Measurements from ENCODE around the gene TMEM163.

The TMEM163 gene

DNA sequence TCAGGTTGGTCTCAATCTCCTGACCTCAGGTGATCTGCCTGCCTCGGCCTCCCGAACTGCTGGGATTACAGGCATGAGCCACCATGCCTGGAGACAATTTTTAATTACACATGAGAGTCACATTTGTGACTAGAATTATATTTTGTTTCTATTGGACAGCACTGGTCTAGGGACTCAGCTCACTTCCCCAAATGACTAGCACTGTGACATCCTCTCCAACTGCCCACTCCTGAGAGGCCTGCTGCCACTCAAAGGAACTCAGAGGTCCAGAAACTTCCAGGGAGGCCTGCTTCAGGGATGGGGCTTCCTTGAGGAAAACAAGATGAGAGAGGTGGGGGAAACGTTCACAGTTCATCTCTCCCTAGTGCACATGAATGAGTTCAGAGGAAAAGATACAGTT lies 29.5 kb downstream of the TMEM163 start:
- peaks cover 4% of the 10 kb centered on the region for H3K27me3 Mint-ChIP-seq (ENCODE audit: low read depth)
- H3K4me3 Mint-ChIP-seq, result no peak overlapping the region
- H3K36me3 Mint-ChIP-seq (ENCODE audit: low read depth), result no peaks in the 10 kb centered on the region
- no peak overlapping the region for H3K27ac Mint-ChIP-seq
- H3K9me3 Mint-ChIP-seq, result no peaks in the 10 kb centered on the region
- H3K4me1 Mint-ChIP-seq, result no peaks in the 10 kb centered on the region
- TF ChIP-seq, protein P1, sequence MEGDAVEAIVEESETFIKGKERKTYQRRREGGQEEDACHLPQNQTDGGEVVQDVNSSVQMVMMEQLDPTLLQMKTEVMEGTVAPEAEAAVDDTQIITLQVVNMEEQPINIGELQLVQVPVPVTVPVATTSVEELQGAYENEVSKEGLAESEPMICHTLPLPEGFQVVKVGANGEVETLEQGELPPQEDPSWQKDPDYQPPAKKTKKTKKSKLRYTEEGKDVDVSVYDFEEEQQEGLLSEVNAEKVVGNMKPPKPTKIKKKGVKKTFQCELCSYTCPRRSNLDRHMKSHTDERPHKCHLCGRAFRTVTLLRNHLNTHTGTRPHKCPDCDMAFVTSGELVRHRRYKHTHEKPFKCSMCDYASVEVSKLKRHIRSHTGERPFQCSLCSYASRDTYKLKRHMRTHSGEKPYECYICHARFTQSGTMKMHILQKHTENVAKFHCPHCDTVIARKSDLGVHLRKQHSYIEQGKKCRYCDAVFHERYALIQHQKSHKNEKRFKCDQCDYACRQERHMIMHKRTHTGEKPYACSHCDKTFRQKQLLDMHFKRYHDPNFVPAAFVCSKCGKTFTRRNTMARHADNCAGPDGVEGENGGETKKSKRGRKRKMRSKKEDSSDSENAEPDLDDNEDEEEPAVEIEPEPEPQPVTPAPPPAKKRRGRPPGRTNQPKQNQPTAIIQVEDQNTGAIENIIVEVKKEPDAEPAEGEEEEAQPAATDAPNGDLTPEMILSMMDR (IDR thresholded peaks at IDR 0.05; ENCODE audit: unreplicated experiment in 3 of 3), result no peak

DNA sequence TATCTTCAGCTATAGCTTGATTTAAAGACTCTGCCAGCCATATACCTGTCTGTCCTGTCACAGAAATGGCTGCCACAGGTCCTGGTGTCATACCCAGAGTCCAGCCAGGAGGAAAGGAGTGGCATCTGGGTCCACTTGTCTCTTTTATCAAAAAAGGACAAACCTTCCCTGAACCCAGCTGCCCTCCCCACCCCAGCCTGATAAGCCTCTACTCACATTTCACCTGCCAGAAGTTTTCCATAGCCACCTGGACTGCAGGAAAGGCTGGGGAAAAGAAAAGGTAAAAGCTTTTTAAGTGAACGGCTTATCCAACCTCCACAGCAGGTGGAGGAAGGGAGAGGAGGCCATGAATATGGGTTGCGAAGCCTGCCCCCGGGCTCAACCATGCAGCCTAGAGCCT lies 32.8 kb downstream of the TMEM163 start:
- no peaks in the 10 kb centered on the region for H3K36me3 Mint-ChIP-seq (ENCODE audit: low read depth)
- no peak overlapping the region for H3K27ac Mint-ChIP-seq
- peaks cover 8% of the 10 kb centered on the region for H3K27me3 Mint-ChIP-seq (ENCODE audit: low read depth)
- no peak overlapping the region for H3K4me3 Mint-ChIP-seq
- H3K9me3 Mint-ChIP-seq, result no peaks in the 10 kb centered on the region
- H3K4me1 Mint-ChIP-seq, result peaks cover 4% of the 10 kb centered on the region
- TF ChIP-seq, protein P1 (IDR thresholded peaks at IDR 0.05; ENCODE audit: unreplicated experiment in 3 of 3), result no peak

DNA sequence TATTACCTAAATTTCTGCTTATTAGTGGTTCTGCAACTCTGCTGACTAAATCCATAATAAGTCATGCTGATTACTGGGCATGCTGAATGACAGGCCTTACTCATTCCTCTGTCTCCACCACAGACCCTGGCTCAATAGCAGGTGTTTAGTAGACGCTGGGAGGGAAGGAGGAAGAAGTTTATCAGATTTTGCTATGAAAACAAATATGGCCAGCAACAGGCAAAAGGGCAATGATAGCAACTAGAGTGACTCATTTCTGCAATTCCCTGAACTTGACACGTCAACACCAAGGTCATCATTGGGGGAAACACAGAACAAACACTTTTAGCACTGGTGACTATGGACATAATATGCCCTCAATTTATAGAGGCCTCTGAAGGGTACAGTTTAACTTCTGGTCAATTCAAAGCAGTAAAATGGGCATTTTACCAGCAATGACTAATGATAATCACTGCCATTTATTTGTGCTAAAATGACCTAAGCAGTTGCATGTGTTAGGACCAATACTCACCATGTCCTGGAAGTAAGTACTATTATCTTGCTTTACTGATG lies 35.2 kb downstream of the TMEM163 start:
- peaks cover 3% of the 10 kb centered on the region for H3K27me3 Mint-ChIP-seq (ENCODE audit: low read depth)
- no peak overlapping the region for H3K4me3 Mint-ChIP-seq
- peaks cover 4% of the 10 kb centered on the region for H3K4me1 Mint-ChIP-seq
- H3K9me3 Mint-ChIP-seq, result no peaks in the 10 kb centered on the region
- TF ChIP-seq, protein P1 (IDR thresholded peaks at IDR 0.05; ENCODE audit: unreplicated experiment in 3 of 3), result no peak
- no peaks in the 10 kb centered on the region for H3K36me3 Mint-ChIP-seq (ENCODE audit: low read depth)
- no peak overlapping the region for H3K27ac Mint-ChIP-seq

DNA sequence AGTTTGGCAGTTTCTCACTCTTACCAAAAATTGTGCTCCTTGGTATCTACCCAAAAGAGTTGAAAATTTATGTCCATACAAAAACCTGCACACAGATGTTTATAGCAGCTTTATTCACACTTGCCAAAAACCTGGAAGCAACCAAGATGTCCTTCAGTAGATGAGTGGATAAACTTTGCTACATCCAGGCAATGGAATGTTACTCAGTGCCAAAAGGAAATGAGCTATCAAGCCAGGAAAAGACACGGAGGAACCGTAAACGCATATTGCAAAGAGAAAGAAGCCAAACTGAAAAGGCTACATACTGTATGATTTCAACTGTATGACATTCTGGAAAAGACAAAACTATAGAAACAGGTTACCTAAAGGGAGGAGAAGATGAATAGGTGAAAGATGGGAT lies 36.1 kb downstream of the TMEM163 start:
- TF ChIP-seq, protein P1 (IDR thresholded peaks at IDR 0.05; ENCODE audit: unreplicated experiment in 3 of 3), result no peak
- H3K4me1 Mint-ChIP-seq, result peaks cover 7% of the 10 kb centered on the region
- no peaks in the 10 kb centered on the region for H3K9me3 Mint-ChIP-seq
- H3K36me3 Mint-ChIP-seq (ENCODE audit: low read depth), result no peaks in the 10 kb centered on the region
- peaks cover 6% of the 10 kb centered on the region for H3K27me3 Mint-ChIP-seq (ENCODE audit: low read depth)
- H3K27ac Mint-ChIP-seq, result no peak overlapping the region
- no peak overlapping the region for H3K4me3 Mint-ChIP-seq

DNA sequence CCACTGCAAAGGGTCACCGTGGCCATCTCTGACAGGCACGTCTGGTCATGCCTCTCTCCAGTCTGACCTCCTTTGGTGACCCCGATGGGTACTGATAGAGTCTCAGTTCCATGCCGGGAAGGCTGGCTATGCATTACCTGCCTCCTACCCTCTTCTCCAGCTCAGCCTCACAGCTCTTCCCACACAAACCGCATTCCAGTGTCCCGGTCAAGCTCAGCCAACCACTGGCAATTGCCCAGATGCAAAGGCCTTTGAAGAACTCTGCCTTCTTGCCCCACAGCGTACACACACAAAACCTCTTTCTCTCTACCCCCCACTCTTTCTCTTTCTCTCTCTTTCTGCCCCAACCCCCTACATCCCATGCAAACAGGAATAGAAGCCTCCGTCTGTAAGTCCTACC lies 37.6 kb downstream of the TMEM163 start:
- Mint-ChIP-seq H3K4me1 (peaks cover 18% of the 10 kb centered on the region), H3K27me3 (ENCODE audit: low read depth) (peaks cover 12% of the 10 kb centered on the region), H3K9me3 (no peaks in the 10 kb centered on the region), H3K27ac (no peak overlapping the region), H3K36me3 (ENCODE audit: low read depth) (no peaks in the 10 kb centered on the region), H3K4me3 (no peak overlapping the region)
- TF ChIP-seq, protein P1 (IDR thresholded peaks at IDR 0.05; ENCODE audit: unreplicated experiment in 3 of 3), result no peak

DNA sequence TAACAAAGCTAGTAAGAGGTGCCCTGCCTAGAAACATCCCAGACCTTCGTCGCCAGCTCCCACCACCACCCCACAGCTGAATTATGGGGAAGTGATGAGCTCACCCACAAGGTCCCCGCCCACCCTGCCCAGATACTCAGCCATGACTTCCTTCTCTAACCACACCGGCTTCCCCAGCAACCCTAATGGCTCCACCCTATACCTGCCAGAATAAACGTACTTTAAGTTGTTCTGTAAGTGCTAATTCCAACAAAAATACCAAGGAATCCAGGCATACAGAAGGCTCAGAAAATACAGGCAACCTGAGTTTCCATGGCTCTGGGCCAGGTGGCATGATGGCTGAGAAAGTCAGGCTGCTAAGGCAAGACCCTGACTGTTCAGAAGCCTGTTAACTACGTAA lies 39.1 kb downstream of the TMEM163 start:
- H3K27me3 Mint-ChIP-seq (ENCODE audit: low read depth), result peaks cover 12% of the 10 kb centered on the region
- H3K36me3 Mint-ChIP-seq (ENCODE audit: low read depth), result no peaks in the 10 kb centered on the region
- H3K4me3 Mint-ChIP-seq, result no peak overlapping the region
- no peaks in the 10 kb centered on the region for H3K9me3 Mint-ChIP-seq
- H3K4me1 Mint-ChIP-seq, result peaks cover 18% of the 10 kb centered on the region
- TF ChIP-seq, protein P1 (IDR thresholded peaks at IDR 0.05; ENCODE audit: unreplicated experiment in 3 of 3), result no peak
- H3K27ac Mint-ChIP-seq, result no peak overlapping the region

Data from nephron (organoid).